ENCODE measurements around the gene MSL3B.

The MSL3B gene

GRCh38 chr2:233831861-233832260 is 36.3 kb downstream of the MSL3B start:
- TF ChIP-seq, protein P1, sequence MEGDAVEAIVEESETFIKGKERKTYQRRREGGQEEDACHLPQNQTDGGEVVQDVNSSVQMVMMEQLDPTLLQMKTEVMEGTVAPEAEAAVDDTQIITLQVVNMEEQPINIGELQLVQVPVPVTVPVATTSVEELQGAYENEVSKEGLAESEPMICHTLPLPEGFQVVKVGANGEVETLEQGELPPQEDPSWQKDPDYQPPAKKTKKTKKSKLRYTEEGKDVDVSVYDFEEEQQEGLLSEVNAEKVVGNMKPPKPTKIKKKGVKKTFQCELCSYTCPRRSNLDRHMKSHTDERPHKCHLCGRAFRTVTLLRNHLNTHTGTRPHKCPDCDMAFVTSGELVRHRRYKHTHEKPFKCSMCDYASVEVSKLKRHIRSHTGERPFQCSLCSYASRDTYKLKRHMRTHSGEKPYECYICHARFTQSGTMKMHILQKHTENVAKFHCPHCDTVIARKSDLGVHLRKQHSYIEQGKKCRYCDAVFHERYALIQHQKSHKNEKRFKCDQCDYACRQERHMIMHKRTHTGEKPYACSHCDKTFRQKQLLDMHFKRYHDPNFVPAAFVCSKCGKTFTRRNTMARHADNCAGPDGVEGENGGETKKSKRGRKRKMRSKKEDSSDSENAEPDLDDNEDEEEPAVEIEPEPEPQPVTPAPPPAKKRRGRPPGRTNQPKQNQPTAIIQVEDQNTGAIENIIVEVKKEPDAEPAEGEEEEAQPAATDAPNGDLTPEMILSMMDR (IDR thresholded peaks at IDR 0.05; ENCODE audit: insufficient read depth, low read depth, low read length, missing control alignments), result no peak
- no peak for DNase-seq (ENCODE audit: low read depth)
- H3K4me3 ChIP-seq (ENCODE audit: low read depth, low read length), result no peak overlapping the region

GRCh38 chr2:233831011-233831721 is 37.0 kb downstream of the MSL3B start:
- DNase-seq (ENCODE audit: low read depth), result no peak
- TF ChIP-seq, protein P1 (IDR thresholded peaks at IDR 0.05; ENCODE audit: insufficient read depth, low read depth, low read length, missing control alignments), result no peak

GRCh38 chr2:233830111-233830802 is 37.9 kb downstream of the MSL3B start:
- H3K4me3 ChIP-seq (ENCODE audit: low read depth, low read length), result no peak overlapping the region
- TF ChIP-seq, protein P1 (IDR thresholded peaks at IDR 0.05; ENCODE audit: insufficient read depth, low read depth, low read length, missing control alignments), result no peak

More at GRCh38 chr2:233831011-233831721, 37.0 kb downstream of the MSL3B start:
- no peak overlapping the region for H3K4me3 ChIP-seq (ENCODE audit: low read depth, low read length)

GRCh38 chr2:233829193-233830110 is 38.7 kb downstream of the MSL3B start:
- no peak overlapping the region for H3K4me3 ChIP-seq (ENCODE audit: low read depth, low read length)
- TF ChIP-seq, protein P1 (IDR thresholded peaks at IDR 0.05; ENCODE audit: insufficient read depth, low read depth, low read length, missing control alignments), result no peak

More at GRCh38 chr2:233830111-233830802, 37.9 kb downstream of the MSL3B start:
- no peak for DNase-seq (ENCODE audit: low read depth)

DNA sequence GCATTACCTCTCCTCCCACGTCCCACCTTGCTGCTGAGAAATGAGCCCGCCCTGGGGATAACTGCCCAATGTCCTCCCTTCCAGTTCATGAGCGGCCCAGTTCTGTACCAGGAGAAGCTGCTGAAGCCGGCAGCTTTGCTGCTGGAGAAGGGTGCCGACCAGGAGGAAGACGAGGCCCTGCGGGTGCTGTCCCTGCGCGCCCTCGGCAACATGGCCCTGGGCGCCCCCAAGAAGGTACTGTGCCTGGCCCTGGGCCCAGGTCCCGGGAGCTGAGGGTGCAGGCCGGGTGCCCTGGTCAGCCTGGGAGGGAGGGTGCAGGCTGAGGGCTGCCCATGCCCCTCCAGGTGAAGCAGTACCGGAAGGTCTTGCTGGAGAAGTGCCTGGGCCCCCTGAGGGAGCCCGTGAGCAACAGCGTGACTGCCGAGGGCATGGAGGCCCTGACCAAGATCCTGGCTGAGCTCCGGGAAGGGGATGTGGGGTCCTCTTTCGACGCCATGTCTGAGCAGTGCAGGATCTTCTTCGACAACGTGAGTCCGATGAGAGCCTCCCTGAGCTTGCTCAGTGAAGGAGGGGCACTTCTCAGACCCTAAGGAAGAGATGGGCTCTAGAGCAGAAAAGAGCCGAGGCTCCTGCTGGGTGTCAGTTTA is 39.5 kb downstream of the MSL3B start:
- TF ChIP-seq, protein P1 (IDR thresholded peaks at IDR 0.05; ENCODE audit: insufficient read depth, low read depth, low read length, missing control alignments), result no peak
- no peak for DNase-seq (ENCODE audit: low read depth)
- no peak overlapping the region for H3K4me3 ChIP-seq (ENCODE audit: low read depth, low read length)

More at GRCh38 chr2:233829193-233830110, 38.7 kb downstream of the MSL3B start:
- DNase-seq (ENCODE audit: low read depth), result no peak

DNA sequence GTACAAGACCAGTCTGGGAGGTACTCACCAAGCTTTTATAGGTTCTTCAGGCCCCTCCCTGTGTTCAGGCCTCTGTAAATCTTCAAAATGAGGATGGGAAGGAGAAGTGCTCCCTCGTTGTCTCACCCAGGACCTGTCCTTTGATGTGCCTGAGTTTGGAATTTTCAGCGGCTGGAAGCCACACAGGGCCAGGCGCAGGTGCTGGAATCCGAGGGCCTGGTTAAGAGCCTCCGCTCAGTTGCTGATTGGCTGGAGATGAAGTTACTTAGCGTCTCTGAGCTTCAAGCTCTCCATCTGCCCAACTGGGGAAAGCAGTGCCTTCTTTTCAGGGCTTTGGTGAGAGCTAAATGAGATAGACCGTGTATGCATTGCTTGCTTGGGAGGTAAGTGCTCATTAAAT is 43.8 kb downstream of the MSL3B start:
- no peak for DNase-seq (ENCODE audit: low read depth)
- no peak overlapping the region for H3K4me3 ChIP-seq (ENCODE audit: low read depth, low read length)
- TF ChIP-seq, protein P1 (IDR thresholded peaks at IDR 0.05; ENCODE audit: insufficient read depth, low read depth, low read length, missing control alignments), result no peak
